ENCODE data around the gene TDRD10.

GRCh38 chr1:154502744-154503115 lies 711 bp downstream of the TDRD10 start:
- TF ChIP-seq EZH2 (IDR thresholded peaks at IDR 0.05; ENCODE audit: low read depth, unreplicated experiment) (no peak), CTCF (conservative IDR thresholded peaks at IDR 0.05; ENCODE audit: low read depth in 2 of 2) (no peak), POLR2AphosphoS5 (IDR thresholded peaks at IDR 0.05; ENCODE audit: low read depth) (no peak), ETS1 (IDR thresholded peaks at IDR 0.05) (no peak), JUNB (IDR thresholded peaks at IDR 0.05; ENCODE audit: unreplicated experiment) (no peak), REST (IDR thresholded peaks at IDR 0.05; ENCODE audit: unreplicated experiment) (no peak), EZH2phosphoT487 (IDR thresholded peaks at IDR 0.05; ENCODE audit: unreplicated experiment) (no peak), ZNF331 (CRISPR knock-in tag; IDR thresholded peaks at IDR 0.05; ENCODE audit: low read depth) (no peak), ZNF114 (CRISPR knock-in tag; IDR thresholded peaks at IDR 0.05) (no peak), CREB1 (CRISPR knock-in tag; IDR thresholded peaks at IDR 0.05; ENCODE audit: low read depth) (0 out of 2 replicates have a peak, but pooled peaks have one; percentile 1), NANOG (IDR thresholded peaks at IDR 0.05; ENCODE audit: borderline replicate concordance) (no peak)

Data from GM23338 (cell line).